HCT116 (cell line): ENCODE measurements around the gene TEX10.

Source experiments
- CBX3 ChIP-seq: IDR thresholded peaks from 2 replicates; pipeline ENCODE4 v1.6.1; 2012; ENCODE audit warnings: low read depth
- CEBPB ChIP-seq: IDR thresholded peaks from 2 replicates; pipeline ENCODE4 v1.6.1; 2012; ENCODE audit warnings: low read depth
- CTCF ChIP-seq, 3 experiments: fragments of 200-600 bp in 1 of 3; sonication (generic) in 1 of 3; IDR thresholded peaks in 2 of 3; conservative IDR thresholded peaks in 1 of 3; 2 replicates each; pipeline ENCODE4 v1.5.1; 2012 to 2017; ENCODE audit warnings: low read depth in 2 of 3, low read length in 2 of 3, antibody characterized with exemption in 1 of 3, borderline replicate concordance in 1 of 3, control low read depth in 1 of 3, mild to moderate bottlenecking in 1 of 3, mixed read lengths in 1 of 3, mixed run types in 1 of 3, moderate library complexity in 1 of 3; ENCODE audit not compliant: insufficient read depth in 1 of 3
- EZH2 ChIP-seq: fragments of 200-600 bp; sonication (generic); IDR thresholded peaks from 2 replicates; pipeline ENCODE4 v1.6.1; 2017; ENCODE audit warnings: antibody characterized with exemption, mixed run types
- EZH2phosphoT487 ChIP-seq: fragments of 200-600 bp; IDR thresholded peaks from 2 replicates; pipeline ENCODE4 v1.6.1; 2018; ENCODE audit warnings: antibody characterized with exemption, borderline replicate concordance
- MAX ChIP-seq: IDR thresholded peaks from 2 replicates; pipeline ENCODE4 v1.6.1; 2012
- POLR2A ChIP-seq: IDR thresholded peaks from 2 replicates; pipeline ENCODE4 v1.7.0; 2011; ENCODE audit warnings: borderline replicate concordance; ENCODE audit not compliant: insufficient read depth, insufficient read length; ENCODE audit errors: extremely low read depth
- POLR2AphosphoS5 ChIP-seq: IDR thresholded peaks from 2 replicates; pipeline ENCODE4 v1.6.1; 2011; ENCODE audit warnings: mild to moderate bottlenecking, low read depth, low read length, moderate library complexity
- REST ChIP-seq: IDR thresholded peaks from 2 replicates; pipeline ENCODE4 v1.6.1; 2012; ENCODE audit warnings: low read depth
- SIN3A ChIP-seq: IDR thresholded peaks from 2 replicates; pipeline ENCODE4 v1.6.1; 2012; ENCODE audit warnings: low read depth
- SP1 ChIP-seq: IDR thresholded peaks from 2 replicates; pipeline ENCODE4 v1.6.1; 2012; ENCODE audit warnings: low read depth
- TCF7L2 ChIP-seq: IDR thresholded peaks from 2 replicates; pipeline ENCODE4 v1.7.0; 2011; ENCODE audit warnings: borderline replicate concordance, inconsistent platforms; ENCODE audit not compliant: insufficient read depth, insufficient read length; ENCODE audit errors: extremely low read depth

GRCh38 chr9:100357501-100357900, 4.8 kb upstream of the TEX10 start:
- TF ChIP-seq POLR2AphosphoS5: no peak
- TF ChIP-seq EZH2: no peak
- TF ChIP-seq MAX: no peak
- TF ChIP-seq CBX3: no peak
- no peak for TF ChIP-seq CTCF (IDR thresholded peaks at IDR 0.05 in 2 of 3, conservative IDR thresholded peaks at IDR 0.05 in 1 of 3; ENCODE audit: borderline replicate concordance in 1 of 3, insufficient read depth in 1 of 3, low read depth in 2 of 3, low read length in 2 of 3)
- TF ChIP-seq REST: no peak
- no peak for TF ChIP-seq EZH2phosphoT487
- no peak for TF ChIP-seq SP1
- no peak for TF ChIP-seq SIN3A
- no peak for TF ChIP-seq CEBPB
- TF ChIP-seq POLR2A: no peak
- no peak for TF ChIP-seq TCF7L2
